Measurements from ENCODE around the gene SYT6. TPM values are rescaled to one million over a fixed set of nuclear protein-coding genes. Genes with fewer than 3 reads are reported as not detected.

SYT6 gene
- total and polyA plus RNA-seq, 2 donors (not counting 1 experiment from before 2014, with no cell fraction given): not detected

DNA sequence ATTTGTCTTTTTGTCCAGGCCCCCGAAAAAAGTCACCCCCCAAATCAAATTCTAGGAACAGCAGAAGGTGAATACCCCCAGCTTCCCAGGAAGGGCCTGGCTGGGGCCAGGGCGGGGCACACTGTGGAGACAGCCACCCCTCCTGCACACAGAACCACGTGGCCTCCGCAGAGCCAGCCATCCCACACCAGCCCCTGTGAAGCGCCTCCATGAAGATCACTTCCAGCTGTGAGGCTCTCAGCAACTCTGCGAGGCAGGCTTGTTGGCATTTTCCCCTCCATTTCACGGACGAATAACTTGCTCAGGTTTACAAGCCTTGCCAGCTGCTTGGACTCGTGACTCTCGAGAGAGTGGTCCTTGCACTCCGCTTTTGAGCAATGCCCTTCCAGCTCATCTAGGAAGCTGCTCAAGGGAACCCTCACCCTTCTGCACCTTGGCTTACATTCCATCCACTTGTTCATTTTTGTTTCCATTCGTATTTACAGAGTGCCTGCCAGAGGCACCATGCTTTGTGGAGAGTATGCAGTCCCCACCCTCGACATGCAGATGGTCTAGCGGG lies 48.2 kb downstream of the SYT6 start:
- H4K20me1 ChIP-seq (ENCODE audit: control insufficient read depth, extremely low read depth, insufficient read depth, low read length): no peaks in the 10 kb centered on the region
- H3K4me3 ChIP-seq (replicated peaks in 1 of 4; ENCODE audit: control extremely low read depth in 1 of 4, insufficient read depth in 1 of 4, low read depth in 3 of 4, low read length in 4 of 4): no peak overlapping the region
- no peak overlapping the region for H3K9ac ChIP-seq (ENCODE audit: insufficient read depth, low read length)
- H3K79me2 ChIP-seq (ENCODE audit: control insufficient read depth, insufficient read depth, low read length): no peaks in the 10 kb centered on the region
- no peaks in the 10 kb centered on the region for H3K4me1 ChIP-seq (ENCODE audit: control insufficient read depth, extremely low read depth, insufficient read depth, low read length)
- no peak overlapping the region for H3K27ac ChIP-seq (ENCODE audit: insufficient read depth, low read length)
- TF ChIP-seq, protein P1, sequence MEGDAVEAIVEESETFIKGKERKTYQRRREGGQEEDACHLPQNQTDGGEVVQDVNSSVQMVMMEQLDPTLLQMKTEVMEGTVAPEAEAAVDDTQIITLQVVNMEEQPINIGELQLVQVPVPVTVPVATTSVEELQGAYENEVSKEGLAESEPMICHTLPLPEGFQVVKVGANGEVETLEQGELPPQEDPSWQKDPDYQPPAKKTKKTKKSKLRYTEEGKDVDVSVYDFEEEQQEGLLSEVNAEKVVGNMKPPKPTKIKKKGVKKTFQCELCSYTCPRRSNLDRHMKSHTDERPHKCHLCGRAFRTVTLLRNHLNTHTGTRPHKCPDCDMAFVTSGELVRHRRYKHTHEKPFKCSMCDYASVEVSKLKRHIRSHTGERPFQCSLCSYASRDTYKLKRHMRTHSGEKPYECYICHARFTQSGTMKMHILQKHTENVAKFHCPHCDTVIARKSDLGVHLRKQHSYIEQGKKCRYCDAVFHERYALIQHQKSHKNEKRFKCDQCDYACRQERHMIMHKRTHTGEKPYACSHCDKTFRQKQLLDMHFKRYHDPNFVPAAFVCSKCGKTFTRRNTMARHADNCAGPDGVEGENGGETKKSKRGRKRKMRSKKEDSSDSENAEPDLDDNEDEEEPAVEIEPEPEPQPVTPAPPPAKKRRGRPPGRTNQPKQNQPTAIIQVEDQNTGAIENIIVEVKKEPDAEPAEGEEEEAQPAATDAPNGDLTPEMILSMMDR (conservative IDR thresholded peaks at IDR 0.05 in 1 of 2, IDR thresholded peaks at IDR 0.05 in 1 of 2; ENCODE audit: low read depth in 1 of 2, low read length in 2 of 2): no peak
- TF ChIP-seq EZH2 (IDR thresholded peaks at IDR 0.05; ENCODE audit: low read length, missing control alignments): no peak
- no peak overlapping the region for H3K4me2 ChIP-seq (ENCODE audit: extremely low read depth, insufficient read depth, low read length)
- DNase-seq (ENCODE audit: low read depth in 2 of 2): no peak
- H3K27me3 ChIP-seq (ENCODE audit: control insufficient read depth, insufficient read depth, low read length): peaks cover 13% of the 10 kb centered on the region
- no peak overlapping the region for H2AFZ ChIP-seq (ENCODE audit: low read length)
- no peaks in the 10 kb centered on the region for H3K9me3 ChIP-seq (ENCODE audit: control insufficient read depth, insufficient read depth, low read depth, low read length)
- H3K36me3 ChIP-seq (ENCODE audit: control insufficient read depth, insufficient read depth, low read length): no peaks in the 10 kb centered on the region

DNA sequence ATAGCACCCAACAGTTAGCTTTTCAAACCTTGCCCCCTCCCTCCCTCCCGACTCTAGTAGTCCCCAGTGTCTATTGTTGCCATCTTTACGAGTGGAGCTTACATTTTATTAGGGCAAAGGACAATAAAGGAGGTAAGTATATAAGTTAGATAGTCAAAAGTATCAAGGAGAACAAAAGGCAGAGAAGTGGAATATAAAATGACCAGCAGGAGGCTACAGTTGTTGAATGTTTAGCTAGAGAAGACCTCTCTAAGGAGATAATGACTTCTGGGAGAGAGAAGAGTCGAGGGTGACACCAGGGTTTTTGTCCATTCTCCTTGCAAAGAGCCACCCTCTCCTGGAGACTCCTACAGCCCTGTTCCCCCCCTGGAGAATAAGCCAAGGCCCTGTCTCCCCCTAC lies 48.7 kb downstream of the SYT6 start:
- no peak overlapping the region for H3K9ac ChIP-seq (ENCODE audit: insufficient read depth, low read length)
- TF ChIP-seq EZH2 (IDR thresholded peaks at IDR 0.05; ENCODE audit: low read length, missing control alignments): no peak
- TF ChIP-seq, protein P1 (conservative IDR thresholded peaks at IDR 0.05 in 1 of 2, IDR thresholded peaks at IDR 0.05 in 1 of 2; ENCODE audit: low read depth in 1 of 2, low read length in 2 of 2): no peak
- H4K20me1 ChIP-seq (ENCODE audit: control insufficient read depth, extremely low read depth, insufficient read depth, low read length): no peaks in the 10 kb centered on the region
- no peak overlapping the region for H2AFZ ChIP-seq (ENCODE audit: low read length)
- no peaks in the 10 kb centered on the region for H3K4me1 ChIP-seq (ENCODE audit: control insufficient read depth, extremely low read depth, insufficient read depth, low read length)
- no peak for DNase-seq (ENCODE audit: low read depth in 2 of 2)
- no peak overlapping the region for H3K27ac ChIP-seq (ENCODE audit: insufficient read depth, low read length)
- H3K79me2 ChIP-seq (ENCODE audit: control insufficient read depth, insufficient read depth, low read length): no peaks in the 10 kb centered on the region
- H3K4me3 ChIP-seq (replicated peaks in 1 of 4; ENCODE audit: control extremely low read depth in 1 of 4, insufficient read depth in 1 of 4, low read depth in 3 of 4, low read length in 4 of 4): no peak overlapping the region
- H3K27me3 ChIP-seq (ENCODE audit: control insufficient read depth, insufficient read depth, low read length): peaks cover 13% of the 10 kb centered on the region
- H3K9me3 ChIP-seq (ENCODE audit: control insufficient read depth, insufficient read depth, low read depth, low read length): no peaks in the 10 kb centered on the region
- H3K4me2 ChIP-seq (ENCODE audit: extremely low read depth, insufficient read depth, low read length): no peak overlapping the region
- no peaks in the 10 kb centered on the region for H3K36me3 ChIP-seq (ENCODE audit: control insufficient read depth, insufficient read depth, low read length)

DNA sequence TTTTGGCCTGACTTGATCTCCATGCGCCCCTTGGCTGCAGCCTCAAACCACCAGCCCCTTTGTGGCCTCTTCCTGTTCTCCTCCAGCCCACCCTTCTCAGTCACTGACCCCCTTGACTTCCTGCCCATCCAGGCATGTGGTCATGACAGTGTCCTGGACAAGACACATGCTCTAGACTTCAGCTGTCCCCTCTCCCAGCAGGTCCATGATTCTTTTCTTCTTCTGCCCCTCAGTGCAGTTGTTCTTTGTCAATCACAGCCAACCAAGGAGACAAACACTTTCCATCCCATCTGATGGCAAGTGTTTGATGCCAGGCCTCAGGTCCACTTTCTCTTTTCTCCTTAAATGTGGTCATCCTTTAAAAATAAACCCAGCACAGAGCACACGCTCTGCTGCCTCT lies 49.7 kb downstream of the SYT6 start:
- Histone ChIP-seq H3K36me3 (ENCODE audit: control insufficient read depth, insufficient read depth, low read length) (no peaks in the 10 kb centered on the region), H2AFZ (ENCODE audit: low read length) (no peak overlapping the region), H3K27ac (ENCODE audit: insufficient read depth, low read length) (no peak overlapping the region), H3K9me3 (ENCODE audit: control insufficient read depth, insufficient read depth, low read depth, low read length) (no peaks in the 10 kb centered on the region), H4K20me1 (ENCODE audit: control insufficient read depth, extremely low read depth, insufficient read depth, low read length) (no peaks in the 10 kb centered on the region), H3K9ac (ENCODE audit: insufficient read depth, low read length) (no peak overlapping the region), H3K4me2 (ENCODE audit: extremely low read depth, insufficient read depth, low read length) (no peak overlapping the region), H3K4me1 (ENCODE audit: control insufficient read depth, extremely low read depth, insufficient read depth, low read length) (no peaks in the 10 kb centered on the region), H3K27me3 (ENCODE audit: control insufficient read depth, insufficient read depth, low read length) (peaks cover 13% of the 10 kb centered on the region), H3K79me2 (ENCODE audit: control insufficient read depth, insufficient read depth, low read length) (no peaks in the 10 kb centered on the region), H3K4me3 (replicated peaks in 1 of 4; ENCODE audit: control extremely low read depth in 1 of 4, insufficient read depth in 1 of 4, low read depth in 3 of 4, low read length in 4 of 4) (no peak overlapping the region)
- TF ChIP-seq, protein P1 (conservative IDR thresholded peaks at IDR 0.05 in 1 of 2, IDR thresholded peaks at IDR 0.05 in 1 of 2; ENCODE audit: low read depth in 1 of 2, low read length in 2 of 2): no peak
- no peak for TF ChIP-seq EZH2 (IDR thresholded peaks at IDR 0.05; ENCODE audit: low read length, missing control alignments)
- DNase-seq (ENCODE audit: low read depth in 2 of 2): no peak
